Kidney epithelial cell (primary cell): ENCODE measurements around the gene TBX10. TPM values are rescaled to one million over a fixed set of nuclear protein-coding genes. Genes with fewer than 3 reads are reported as not detected.

Experiments
- DNase-seq: peaks from one replicate; pipeline ENCODE4 v3.0.0-alpha.2; 2010; ENCODE audit warnings: low read depth
- H3K27me3 ChIP-seq: 2 replicates; pipeline ENCODE4 v1.6.0; 2011; ENCODE audit warnings: low read length; ENCODE audit not compliant: control insufficient read depth, insufficient read depth
- H3K36me3 ChIP-seq: 2 replicates; pipeline ENCODE4 v1.5.1; 2011; ENCODE audit warnings: low read length; ENCODE audit not compliant: control insufficient read depth, insufficient read depth
- H3K4me3 ChIP-seq: 2 replicates; pipeline ENCODE4 v1.5.1; 2011; ENCODE audit warnings: low read depth, mild to moderate bottlenecking, control low read depth, low read length
- CTCF ChIP-seq: IDR thresholded peaks from 2 replicates; pipeline ENCODE4 v1.5.1; 2011; ENCODE audit warnings: mild to moderate bottlenecking, moderate library complexity, low read length, control low read depth, inconsistent platforms; ENCODE audit not compliant: insufficient read depth, poor library complexity, severe bottlenecking
- total RNA-seq: library from RNA; depleted of rRNA; stranded (reverse); fragments of >200 nt; gene quantifications from 2 replicates; pipeline ENCODE4 v1.2.3, GENCODE V29; 2015

Gene TBX10
- total RNA-seq, 1 donor from 2014 or later, result not detected

GRCh38 chr11:67652965-67653845 is 13.6 kb upstream of the TBX10 start:
- no peak for DNase-seq

DNA sequence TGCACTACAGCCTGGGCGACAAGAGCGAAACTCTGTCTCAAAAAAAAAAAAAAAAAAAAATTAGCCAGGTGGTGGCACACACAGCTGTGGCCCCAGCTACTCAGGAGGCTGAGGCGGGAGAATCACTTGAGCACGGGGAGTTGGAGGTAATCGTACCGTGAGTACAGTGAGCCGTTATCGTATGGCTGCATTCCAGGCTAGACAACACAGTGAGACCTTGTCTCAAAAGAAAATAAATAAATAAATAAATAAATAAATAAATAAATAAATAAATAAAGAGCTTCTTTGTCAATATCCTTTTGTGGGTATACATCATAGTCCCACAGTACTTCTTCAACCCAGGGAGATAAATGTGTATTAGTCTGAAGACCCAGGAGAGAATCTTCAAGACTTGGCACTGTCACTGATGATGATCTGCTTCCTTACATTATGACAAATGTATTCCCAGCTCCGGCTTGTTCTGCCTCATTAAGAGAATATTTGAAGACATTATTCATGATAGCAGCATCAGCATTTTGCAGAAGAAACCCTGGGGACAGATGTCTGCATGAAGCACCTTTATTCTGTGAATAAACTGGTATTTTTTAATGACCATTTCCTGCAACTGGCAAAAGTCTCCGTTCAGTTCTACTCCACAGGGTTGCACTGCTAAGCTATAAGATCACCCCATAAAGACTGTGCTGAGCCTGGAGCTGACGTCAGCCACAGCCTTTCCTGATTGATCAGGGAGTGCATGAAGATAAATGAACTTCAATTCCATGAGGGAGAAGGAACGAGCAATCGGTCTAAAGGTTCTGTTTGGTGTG is 12.6 kb upstream of the TBX10 start:
- H3K36me3 ChIP-seq, result no peaks in the 10 kb centered on the region
- DNase-seq, result no peak
- H3K27me3 ChIP-seq, result no peaks in the 10 kb centered on the region
- H3K4me3 ChIP-seq, result no peak overlapping the region
- no peak for TF ChIP-seq CTCF

More at GRCh38 chr11:67652965-67653845, 13.6 kb upstream of the TBX10 start:
- no peaks in the 10 kb centered on the region for H3K36me3 ChIP-seq
- H3K4me3 ChIP-seq, result no peak overlapping the region
- H3K27me3 ChIP-seq, result no peaks in the 10 kb centered on the region
- no peak for TF ChIP-seq CTCF

DNA sequence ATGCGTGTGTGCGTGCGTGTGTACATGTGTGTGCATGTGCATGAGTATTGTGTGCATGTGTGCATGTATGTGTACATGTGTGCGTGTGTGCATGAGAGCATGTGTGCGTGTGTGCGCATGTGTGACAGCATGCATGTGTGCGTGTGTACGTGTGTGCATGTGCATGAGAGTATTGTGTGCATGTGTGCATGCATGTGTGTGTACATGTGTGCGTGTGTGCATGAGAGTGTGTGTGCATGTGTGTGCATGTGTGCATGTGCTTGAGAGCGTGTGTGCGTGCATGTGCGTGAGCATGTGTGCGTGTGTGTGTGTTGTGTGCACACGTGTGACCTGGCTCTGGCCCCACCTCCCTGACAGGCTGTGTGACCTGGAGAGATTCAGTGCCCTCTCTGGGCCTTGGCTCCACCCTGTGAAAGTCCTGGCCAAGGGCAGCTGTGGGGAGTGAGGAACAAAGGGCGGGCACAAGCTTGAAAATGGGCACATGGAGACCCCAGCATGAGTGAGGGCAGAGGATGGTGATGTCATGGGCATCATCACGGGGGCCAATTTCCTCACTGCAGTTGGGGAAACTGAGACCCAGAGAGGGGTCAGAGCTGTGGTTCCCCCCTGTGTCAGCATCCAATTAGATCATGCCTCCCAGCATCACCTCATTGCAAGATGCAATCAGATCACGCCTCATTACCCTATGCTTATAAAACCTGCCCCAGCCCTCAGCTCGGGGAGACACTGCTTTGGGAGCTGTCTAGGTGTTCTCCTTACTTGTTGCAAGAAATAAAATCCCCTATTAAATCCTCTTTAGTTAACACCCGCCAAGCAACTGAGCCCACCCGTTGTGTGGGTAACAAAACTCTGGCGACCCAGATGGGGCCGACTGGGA is 10.3 kb upstream of the TBX10 start:
- no peaks in the 10 kb centered on the region for H3K27me3 ChIP-seq
- no peak overlapping the region for H3K4me3 ChIP-seq
- no peak for DNase-seq

DNA sequence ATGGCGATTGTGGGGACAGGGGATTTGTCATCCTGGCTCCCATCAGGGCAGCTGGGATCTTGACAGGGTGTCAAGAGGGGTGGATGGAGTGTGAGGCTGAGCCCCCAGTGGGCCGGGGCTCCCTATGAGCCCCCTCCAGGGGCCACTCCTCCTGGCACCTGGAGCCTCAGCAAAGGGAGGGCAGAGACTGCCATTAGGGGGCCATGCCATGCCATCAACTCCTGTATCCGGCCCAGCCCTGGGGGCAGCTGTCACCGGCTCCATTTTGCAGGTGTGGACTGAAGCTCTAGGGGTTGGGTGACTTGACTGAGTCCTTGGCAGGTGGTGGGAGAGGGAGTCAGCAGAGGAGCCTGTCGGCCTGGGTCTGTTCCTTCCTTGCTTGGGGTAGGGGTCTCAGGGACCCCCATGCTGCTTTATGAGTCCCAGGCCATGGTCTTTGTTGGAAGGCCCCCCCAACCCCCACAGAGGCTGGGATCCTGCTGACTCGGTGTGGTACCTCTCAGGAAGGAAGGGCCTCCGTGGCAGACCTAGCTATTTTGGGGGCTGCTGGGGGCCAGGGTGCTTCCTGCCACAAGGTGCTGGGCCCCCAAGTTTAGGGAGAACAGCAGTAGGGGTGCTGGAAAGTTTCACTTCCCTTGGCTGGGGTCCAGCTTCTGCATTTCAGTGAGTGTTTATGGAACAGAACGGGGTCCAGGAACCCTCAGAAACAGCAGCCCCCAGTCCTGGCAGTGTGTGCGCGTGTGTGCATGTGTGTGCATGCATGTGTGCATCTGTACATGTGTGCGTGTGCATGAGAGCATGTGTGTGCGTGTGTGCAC is 9.4 kb upstream of the TBX10 start:
- TF ChIP-seq CTCF, result no peak
- DNase-seq, result no peak
- Histone ChIP-seq H3K4me3 (no peak overlapping the region), H3K27me3 (no peaks in the 10 kb centered on the region), H3K36me3 (no peaks in the 10 kb centered on the region)

More for the DNA sequence above, 10.3 kb upstream of the TBX10 start:
- no peaks in the 10 kb centered on the region for H3K36me3 ChIP-seq
- no peak for TF ChIP-seq CTCF

DNA sequence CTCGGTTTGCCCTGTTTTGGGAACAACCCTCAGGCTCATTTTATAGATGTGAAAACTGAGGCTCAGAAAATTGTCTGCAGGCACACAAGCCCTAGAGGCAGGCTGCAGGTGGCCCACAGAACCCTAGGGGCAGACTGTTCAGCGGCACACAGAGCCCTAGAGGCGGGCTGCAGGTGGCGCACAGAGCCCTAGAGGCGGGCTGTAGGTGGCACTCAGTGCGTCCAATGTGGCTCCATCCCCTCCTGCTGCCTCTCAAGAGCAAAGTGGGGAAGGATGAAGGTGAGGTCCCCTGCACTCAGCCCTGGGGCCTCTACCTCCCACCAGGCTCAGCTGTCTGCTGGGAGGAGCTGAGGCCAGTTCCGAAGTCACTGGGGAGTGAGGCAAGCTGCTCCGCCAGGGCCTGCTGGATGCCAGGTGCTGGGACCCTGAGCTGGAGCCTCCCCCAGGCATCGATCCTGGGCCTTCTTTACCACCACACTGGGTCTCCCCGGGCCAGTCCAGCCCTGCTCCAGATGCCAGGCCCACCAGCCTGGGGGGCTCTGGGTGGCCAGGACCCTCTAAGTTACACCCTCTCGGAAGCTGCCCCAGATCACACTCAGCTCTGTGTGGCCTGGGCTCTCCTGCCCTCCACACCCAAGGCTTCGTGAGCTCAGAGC is 8.7 kb upstream of the TBX10 start:
- DNase-seq, result no peak
- peak; percentile 32 for TF ChIP-seq CTCF
- Histone ChIP-seq H3K36me3 (no peaks in the 10 kb centered on the region), H3K27me3 (no peaks in the 10 kb centered on the region), H3K4me3 (no peak overlapping the region)
